CD4-positive, alpha-beta T cell treated with Interferon alpha-2 for 1 hour (primary cell): ENCODE measurements around the gene CDK17.
"Not testable (repeated sequence)": the region's sequence is repeated elsewhere in the genome, so short reads cannot be mapped to it uniquely, and the experiment has no call there.

Source experiments
- DNase-seq, 2 donors: peaks; one replicate each; pipeline ENCODE4 v3.0.0-alpha.2; 2020 to 2022

The CDK17 gene

GRCh38 chr12:96417688-96418087 lies 17.4 kb upstream of the CDK17 start:
- DNase-seq = not testable (repeated sequence)

GRCh38 chr12:96416033-96416799 lies 16.0 kb upstream of the CDK17 start:
- DNase-seq = no peak

- DNase-seq = no peak
These were observed 14.4 kb upstream of the CDK17 start for GRCh38 chr12:96414637-96415036.

- no peak for DNase-seq
These were observed 12.2 kb upstream of the CDK17 start for GRCh38 chr12:96412431-96412830.

GRCh38 chr12:96409731-96410130 lies 9.5 kb upstream of the CDK17 start:
- no peak for DNase-seq

GRCh38 chr12:96408993-96409392 lies 8.8 kb upstream of the CDK17 start:
- DNase-seq = no peak

- DNase-seq = peak in 1 of 2 donors; percentile 55
These were observed 7.3 kb upstream of the CDK17 start for GRCh38 chr12:96407429-96408097.

GRCh38 chr12:96404696-96405095 lies 4.5 kb upstream of the CDK17 start:
- DNase-seq = no peak

- DNase-seq = no peak
These were observed 3.6 kb upstream of the CDK17 start for GRCh38 chr12:96403870-96404269.

GRCh38 chr12:96402522-96402921 lies 2.3 kb upstream of the CDK17 start:
- not testable (repeated sequence) for DNase-seq

- peak in 1 of 2 donors; percentile 51 for DNase-seq
These were observed 1.8 kb upstream of the CDK17 start for GRCh38 chr12:96402061-96402460.

- DNase-seq = peak; percentile 61 to 80
These were observed 1.0 kb upstream of the CDK17 start for GRCh38 chr12:96401076-96401871.

GRCh38 chr12:96400631-96401075 lies 414 bp upstream of the CDK17 start:
- DNase-seq = no peak

- peak; percentile 80 to 85 for DNase-seq
These were observed 920 bp downstream of the CDK17 start for GRCh38 chr12:96399120-96399918.

- DNase-seq = no peak
These were observed 1.7 kb downstream of the CDK17 start for GRCh38 chr12:96398424-96399119.

GRCh38 chr12:96397756-96398423 lies 2.3 kb downstream of the CDK17 start:
- DNase-seq = no peak

- DNase-seq = no peak
These were observed 3.3 kb downstream of the CDK17 start for GRCh38 chr12:96396914-96397313.

- no peak for DNase-seq
These were observed 4.0 kb downstream of the CDK17 start for GRCh38 chr12:96396209-96396608.

GRCh38 chr12:96395236-96395635 lies 5.0 kb downstream of the CDK17 start:
- no peak for DNase-seq

GRCh38 chr12:96393229-96393628 lies 7.0 kb downstream of the CDK17 start:
- not testable (repeated sequence) for DNase-seq

- DNase-seq = no peak
These were observed 7.8 kb downstream of the CDK17 start for GRCh38 chr12:96392397-96392796.
